ENCODE data around the gene SHISAL1. TPM values are rescaled to one million over a fixed set of nuclear protein-coding genes. Genes with fewer than 3 reads are reported as not detected.
"Not testable (repeated sequence)": the region's sequence is repeated elsewhere in the genome, so short reads cannot be mapped to it uniquely, and the experiment has no call there.

The SHISAL1 gene
- total RNA-seq, 2 experiments from 2014 or later, result not detected

- CTCF ChIA-PET, result no interaction called here
- H3K4me3 Mint-ChIP-seq, result no peak overlapping the region
- TF ChIP-seq CTCF (IDR thresholded peaks at IDR 0.05), result no peak
- no peak for DNase-seq
- intact Hi-C loops (cut with micrococcal nuclease), result no loop called here
- ATAC-seq, result no peak
- no peaks in the 10 kb centered on the region for H3K9me3 Mint-ChIP-seq
- H3K36me3 Mint-ChIP-seq (ENCODE audit: low read depth), result no peaks in the 10 kb centered on the region
- POLR2A ChIA-PET, result no interaction called here
- peaks cover 18% of the 10 kb centered on the region for H3K27me3 Mint-ChIP-seq
- H3K27ac Mint-ChIP-seq, result no peak overlapping the region
- no peaks in the 10 kb centered on the region for H3K4me1 Mint-ChIP-seq (ENCODE audit: low read depth)
These were observed 68.4 kb downstream of the SHISAL1 start for GRCh38 chr22:44244265-44244822.

- Mint-ChIP-seq H3K9me3 (no peaks in the 10 kb centered on the region), H3K4me3 (no peak overlapping the region), H3K36me3 (ENCODE audit: low read depth) (no peaks in the 10 kb centered on the region), H3K27me3 (peaks cover 18% of the 10 kb centered on the region), H3K4me1 (ENCODE audit: low read depth) (no peaks in the 10 kb centered on the region), H3K27ac (no peak overlapping the region)
- intact Hi-C loops (cut with micrococcal nuclease), result no loop called here
- DNase-seq (no peak), ATAC-seq (no peak)
- ChIA-PET POLR2A (no interaction called here), CTCF (no interaction called here)
- TF ChIP-seq CTCF (IDR thresholded peaks at IDR 0.05), result no peak
These were observed 69.0 kb downstream of the SHISAL1 start for GRCh38 chr22:44243761-44244160.

GRCh38 chr22:44242946-44243724 is 69.6 kb downstream of the SHISAL1 start:
- no peaks in the 10 kb centered on the region for H3K36me3 Mint-ChIP-seq (ENCODE audit: low read depth)
- CTCF ChIA-PET, result no interaction called here
- H3K27me3 Mint-ChIP-seq, result peaks cover 18% of the 10 kb centered on the region
- H3K4me1 Mint-ChIP-seq (ENCODE audit: low read depth), result no peaks in the 10 kb centered on the region
- POLR2A ChIA-PET, result no interaction called here
- no peaks in the 10 kb centered on the region for H3K9me3 Mint-ChIP-seq
- no peak for TF ChIP-seq CTCF (IDR thresholded peaks at IDR 0.05)
- intact Hi-C loops (cut with micrococcal nuclease), result no loop called here
- no peak for DNase-seq
- no peak overlapping the region for H3K27ac Mint-ChIP-seq
- no peak overlapping the region for H3K4me3 Mint-ChIP-seq
- no peak for ATAC-seq

GRCh38 chr22:44241121-44241520 is 71.6 kb downstream of the SHISAL1 start:
- H3K27ac Mint-ChIP-seq; H3K9me3 Mint-ChIP-seq; H3K36me3 Mint-ChIP-seq (ENCODE audit: low read depth); H3K4me3 Mint-ChIP-seq; POLR2A ChIA-PET; CTCF ChIA-PET; DNase-seq; ATAC-seq; intact Hi-C loops (cut with micrococcal nuclease); H3K4me1 Mint-ChIP-seq (ENCODE audit: low read depth): not testable (repeated sequence)
- peaks cover 18% of the 10 kb centered on the region for H3K27me3 Mint-ChIP-seq

GRCh38 chr22:44237290-44237689 is 75.5 kb downstream of the SHISAL1 start:
- ATAC-seq (no peak), DNase-seq (no peak)
- no peak overlapping the region for H3K27ac Mint-ChIP-seq
- no peaks in the 10 kb centered on the region for H3K36me3 Mint-ChIP-seq (ENCODE audit: low read depth)
- peaks cover 8% of the 10 kb centered on the region for H3K27me3 Mint-ChIP-seq
- no peaks in the 10 kb centered on the region for H3K9me3 Mint-ChIP-seq
- intact Hi-C loops (cut with micrococcal nuclease), result no loop called here
- H3K4me1 Mint-ChIP-seq (ENCODE audit: low read depth), result no peaks in the 10 kb centered on the region
- POLR2A ChIA-PET, result no interaction called here
- CTCF ChIA-PET, result no interaction called here
- no peak for TF ChIP-seq CTCF (IDR thresholded peaks at IDR 0.05)
- no peak overlapping the region for H3K4me3 Mint-ChIP-seq

- DNase-seq; H3K27me3 Mint-ChIP-seq; H3K9me3 Mint-ChIP-seq; intact Hi-C loops (cut with micrococcal nuclease); POLR2A ChIA-PET; H3K4me3 Mint-ChIP-seq; H3K36me3 Mint-ChIP-seq (ENCODE audit: low read depth); ATAC-seq; H3K27ac Mint-ChIP-seq; CTCF ChIA-PET; H3K4me1 Mint-ChIP-seq (ENCODE audit: low read depth): not testable (repeated sequence)
These were observed 78.4 kb downstream of the SHISAL1 start for GRCh38 chr22:44234372-44234771.

Measured in activated CD8-positive, alpha-beta T cell treated with anti-CD3 and anti-CD28 coated beads for 36 hours (primary cell).